ENCODE measurements around the gene NFATC1. TPM values are rescaled to one million over a fixed set of nuclear protein-coding genes. Genes with fewer than 3 reads are reported as not detected.

The NFATC1 gene
- total RNA-seq, 1 donor from 2014 or later = 50.8 TPM

DNA sequence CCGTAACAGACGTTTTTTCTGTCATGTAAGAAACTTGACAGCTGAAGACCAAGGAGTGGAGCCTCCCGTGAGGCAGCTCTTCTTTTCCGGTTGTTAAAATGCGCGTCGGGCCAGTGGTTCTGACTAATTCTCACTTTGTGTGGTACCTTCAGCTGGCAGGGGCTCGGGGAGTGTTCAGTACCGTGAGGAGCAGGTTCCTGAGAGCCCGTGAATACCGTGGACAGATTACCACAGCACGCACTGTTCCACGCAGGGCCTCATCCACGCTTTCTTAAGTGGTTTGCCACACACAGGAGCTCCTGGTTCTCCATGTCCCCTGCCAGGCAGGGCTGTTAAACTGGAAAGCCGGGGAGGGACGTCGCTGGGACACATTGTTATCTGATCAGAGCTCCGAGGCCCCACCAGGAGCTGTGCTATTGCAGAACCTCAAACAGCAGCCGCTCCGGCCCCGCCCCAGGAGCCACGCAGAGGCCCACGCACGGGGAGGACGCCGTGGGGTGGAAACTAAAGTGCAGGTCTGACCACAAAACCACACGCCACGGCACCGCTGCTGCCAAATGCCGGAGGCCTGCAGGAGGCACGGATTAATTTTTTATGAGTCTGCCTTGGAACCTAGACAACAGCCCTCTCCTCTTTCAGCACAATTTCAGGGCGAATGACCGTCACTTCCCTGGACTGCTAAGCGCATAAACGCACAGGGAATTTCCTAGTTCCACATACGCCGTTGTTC is 43.3 kb downstream of the NFATC1 start:
- DNase-seq (ENCODE audit: low spot score) = peak; percentile 63

DNA sequence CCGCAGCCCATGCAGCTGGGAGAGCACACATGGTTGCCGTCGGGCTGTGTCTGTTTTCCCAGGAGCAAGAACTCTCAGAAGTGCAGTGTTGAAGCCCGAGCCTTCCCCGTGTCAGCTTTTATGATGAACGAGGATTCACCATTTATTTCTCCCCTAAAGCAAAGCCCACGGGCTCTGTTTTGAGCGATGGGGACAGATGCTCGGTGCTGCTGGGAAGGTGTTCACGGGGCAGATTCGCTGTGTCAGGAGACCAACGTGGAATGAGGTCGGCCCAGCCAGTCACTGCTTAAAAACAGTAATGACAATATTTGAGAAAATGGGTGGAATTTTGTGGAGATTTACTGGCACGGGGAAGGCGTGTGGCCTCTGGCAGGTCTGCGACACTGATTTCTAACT is 43.9 kb downstream of the NFATC1 start:
- no peak for DNase-seq (ENCODE audit: low spot score)

DNA sequence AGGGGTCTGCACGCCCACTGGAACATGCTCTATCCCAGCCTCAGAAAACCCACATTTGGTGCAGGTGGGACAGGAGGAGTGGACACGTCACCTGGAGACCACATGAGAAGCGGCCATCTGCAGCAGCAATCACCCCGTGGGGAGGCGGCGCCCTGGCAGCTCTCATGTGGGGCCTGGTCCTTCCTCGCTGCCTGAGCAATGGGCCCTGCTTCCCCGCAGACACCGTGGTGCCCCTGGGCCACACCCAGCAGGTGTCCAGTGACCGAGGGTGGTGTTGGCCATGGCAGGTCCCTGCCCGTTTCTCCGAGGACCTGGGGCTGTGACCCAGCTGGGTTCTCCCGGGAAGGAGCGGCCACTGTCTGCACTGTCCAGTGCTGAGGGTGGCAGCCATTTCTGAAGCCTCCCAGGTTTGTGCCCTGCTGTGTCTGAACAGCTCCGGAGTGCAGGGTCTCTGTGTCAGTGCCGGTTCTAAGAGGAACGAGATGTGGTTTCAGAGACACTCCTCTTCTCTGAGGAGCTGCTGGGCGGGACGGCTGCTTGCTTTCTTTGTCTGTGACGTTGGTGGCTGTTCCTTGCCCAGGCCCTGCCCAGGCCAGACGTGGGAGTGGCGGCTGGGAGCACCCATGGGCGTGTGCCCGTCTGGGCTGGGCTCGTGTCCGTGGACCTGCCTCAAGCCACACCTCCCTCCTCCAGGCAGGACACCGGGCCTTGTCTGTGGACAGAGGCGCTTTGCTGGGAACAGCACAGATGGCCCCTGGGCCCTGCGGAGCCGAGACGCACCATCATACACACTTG is 44.8 kb downstream of the NFATC1 start:
- no peak for DNase-seq (ENCODE audit: low spot score)

DNA sequence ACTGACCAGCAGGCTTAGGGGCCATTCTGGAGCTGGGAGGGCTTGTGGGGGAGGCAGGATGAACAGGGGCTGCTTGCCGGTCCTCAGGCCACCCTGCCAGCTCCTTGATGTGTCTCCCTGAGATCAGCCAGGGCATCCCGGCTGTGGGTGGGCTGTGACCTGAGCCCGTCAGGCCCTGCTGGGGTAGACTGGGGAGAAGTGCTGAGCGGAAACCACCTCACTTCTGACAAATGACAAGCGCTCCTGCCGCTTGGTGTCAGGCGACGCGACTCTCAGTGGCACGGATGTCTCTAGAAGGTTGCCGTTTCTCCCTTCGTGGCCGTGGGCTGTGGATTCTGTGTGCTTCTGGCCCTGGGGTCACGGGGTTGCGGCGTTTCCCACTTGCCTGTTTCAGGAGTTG is 45.7 kb downstream of the NFATC1 start:
- no peak for DNase-seq (ENCODE audit: low spot score)

DNA sequence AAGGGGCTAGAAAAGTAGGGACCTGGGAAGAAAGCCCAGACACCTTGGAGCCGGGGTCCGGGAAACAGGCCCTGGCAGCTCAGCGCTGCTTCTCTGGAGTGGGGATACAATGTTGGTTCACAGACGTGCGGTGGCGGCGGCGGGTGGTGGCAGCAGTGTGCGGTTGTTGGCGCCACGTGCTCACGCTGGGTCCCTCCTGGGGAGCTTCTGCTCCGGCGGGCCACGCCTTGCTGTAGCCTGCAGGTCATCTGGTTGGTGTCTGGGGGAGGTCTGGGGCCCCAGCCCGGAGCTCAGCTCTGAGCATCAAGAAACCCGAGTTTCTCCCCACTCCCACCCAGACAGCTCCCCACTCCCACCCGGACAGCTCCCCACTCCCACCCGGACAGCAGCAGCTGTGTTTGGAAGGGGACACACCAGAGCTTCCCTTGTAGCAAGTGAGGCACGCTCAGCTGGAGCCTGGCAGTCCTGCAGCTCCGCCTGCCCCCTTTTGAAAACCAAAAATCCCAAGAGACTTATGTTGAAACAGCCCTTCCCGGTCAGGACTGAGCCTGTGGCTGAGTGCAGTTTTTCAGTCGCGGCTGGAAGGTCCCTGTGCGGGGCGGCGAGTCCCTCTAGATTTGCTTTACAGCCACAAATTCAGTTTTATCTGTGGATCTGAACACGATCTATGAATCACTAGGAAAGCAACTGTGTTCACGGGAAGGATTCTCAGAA is 46.9 kb downstream of the NFATC1 start:
- peak; percentile 27 for DNase-seq (ENCODE audit: low spot score)

DNA sequence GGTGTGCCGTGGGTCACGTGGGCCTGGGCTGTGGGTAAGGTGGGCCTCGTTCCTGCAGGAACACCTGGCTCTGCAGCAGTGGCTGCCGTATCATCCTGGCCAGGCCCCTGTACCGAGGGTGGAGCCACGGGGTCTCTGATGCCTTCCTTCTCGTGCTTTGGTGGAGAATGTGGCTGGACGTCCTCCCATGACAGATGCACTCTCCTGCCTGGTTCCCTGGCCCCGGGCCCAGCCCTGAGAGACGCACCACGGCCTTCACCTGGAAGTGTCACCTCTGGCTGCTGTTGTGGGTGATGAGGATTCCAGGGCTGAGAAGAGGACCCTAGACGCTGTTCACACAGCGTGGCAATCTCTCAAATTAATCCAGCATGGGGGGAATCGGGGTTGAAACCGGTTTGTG is 49.5 kb downstream of the NFATC1 start:
- no peak for DNase-seq (ENCODE audit: low spot score)

GRCh38 chr18:79445696-79446561 is 50.2 kb downstream of the NFATC1 start:
- no peak for DNase-seq (ENCODE audit: low spot score)

DNA sequence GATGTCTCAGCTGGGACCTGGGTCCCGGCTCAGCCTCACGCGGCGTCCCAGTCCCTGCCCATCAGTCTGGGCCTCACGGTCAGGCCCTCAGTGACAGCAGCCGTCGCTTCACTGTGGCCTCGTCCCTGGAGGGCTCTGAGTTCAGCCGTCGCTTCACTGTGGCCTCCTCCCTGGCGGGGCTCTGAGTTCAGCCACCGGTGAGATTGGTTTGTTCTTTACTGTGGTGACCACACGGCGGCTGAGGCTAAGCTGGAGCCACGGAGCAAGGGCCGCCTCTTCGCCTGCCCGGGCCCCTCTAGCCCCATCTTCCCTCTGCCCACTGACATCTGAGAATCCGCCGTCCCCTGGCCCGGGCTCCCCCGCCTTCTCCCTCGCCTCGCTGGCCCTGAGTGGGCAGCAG is 51.2 kb downstream of the NFATC1 start:
- DNase-seq (ENCODE audit: low spot score) = no peak

DNA sequence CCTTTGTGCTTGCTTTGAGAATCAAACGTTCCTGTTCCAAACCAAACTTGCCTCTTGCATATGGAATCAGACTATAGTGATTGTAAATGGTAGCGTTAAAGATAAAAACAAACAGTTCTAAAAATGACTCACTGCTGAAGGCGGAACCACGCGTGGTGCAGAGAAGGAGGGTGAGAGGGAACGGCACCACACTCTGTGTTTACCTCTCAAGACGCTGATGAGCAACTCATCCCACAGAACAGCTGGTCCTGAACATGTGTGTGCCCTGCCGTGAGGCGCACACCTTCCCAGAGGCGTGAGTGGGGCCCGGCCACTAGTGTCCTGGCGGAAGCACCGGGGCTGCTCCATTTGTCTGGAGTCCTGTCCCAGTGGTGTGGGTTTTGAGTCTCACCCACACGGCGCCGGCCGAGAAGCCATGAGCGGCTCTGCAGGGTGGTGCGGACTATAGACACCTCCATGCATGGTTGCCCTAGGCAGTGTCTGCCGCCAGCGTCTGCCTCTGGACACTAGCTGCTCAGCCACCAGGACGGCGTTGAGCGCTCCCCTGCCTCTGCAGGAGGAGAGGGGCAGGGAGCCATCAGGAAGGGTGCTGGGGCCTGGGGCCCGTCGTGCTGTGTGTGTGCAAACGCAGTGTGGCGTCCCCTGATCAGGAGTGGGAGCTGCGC is 52.1 kb downstream of the NFATC1 start:
- DNase-seq (ENCODE audit: low spot score) = no peak

DNA sequence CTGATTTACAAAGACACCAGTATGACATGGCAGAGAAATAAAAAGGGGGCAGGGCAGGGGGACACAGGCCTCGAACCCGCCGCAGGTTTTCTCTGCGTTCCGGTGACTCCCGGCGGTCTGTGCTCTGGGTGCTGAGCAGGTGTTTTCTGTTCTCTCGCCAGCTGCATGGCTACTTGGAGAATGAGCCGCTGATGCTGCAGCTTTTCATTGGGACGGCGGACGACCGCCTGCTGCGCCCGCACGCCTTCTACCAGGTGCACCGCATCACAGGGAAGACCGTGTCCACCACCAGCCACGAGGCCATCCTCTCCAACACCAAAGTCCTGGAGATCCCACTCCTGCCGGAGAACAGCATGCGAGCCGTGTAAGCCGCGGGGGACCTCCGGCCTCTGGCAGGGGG is 52.9 kb downstream of the NFATC1 start:
- DNase-seq (ENCODE audit: low spot score) = no peak

DNA sequence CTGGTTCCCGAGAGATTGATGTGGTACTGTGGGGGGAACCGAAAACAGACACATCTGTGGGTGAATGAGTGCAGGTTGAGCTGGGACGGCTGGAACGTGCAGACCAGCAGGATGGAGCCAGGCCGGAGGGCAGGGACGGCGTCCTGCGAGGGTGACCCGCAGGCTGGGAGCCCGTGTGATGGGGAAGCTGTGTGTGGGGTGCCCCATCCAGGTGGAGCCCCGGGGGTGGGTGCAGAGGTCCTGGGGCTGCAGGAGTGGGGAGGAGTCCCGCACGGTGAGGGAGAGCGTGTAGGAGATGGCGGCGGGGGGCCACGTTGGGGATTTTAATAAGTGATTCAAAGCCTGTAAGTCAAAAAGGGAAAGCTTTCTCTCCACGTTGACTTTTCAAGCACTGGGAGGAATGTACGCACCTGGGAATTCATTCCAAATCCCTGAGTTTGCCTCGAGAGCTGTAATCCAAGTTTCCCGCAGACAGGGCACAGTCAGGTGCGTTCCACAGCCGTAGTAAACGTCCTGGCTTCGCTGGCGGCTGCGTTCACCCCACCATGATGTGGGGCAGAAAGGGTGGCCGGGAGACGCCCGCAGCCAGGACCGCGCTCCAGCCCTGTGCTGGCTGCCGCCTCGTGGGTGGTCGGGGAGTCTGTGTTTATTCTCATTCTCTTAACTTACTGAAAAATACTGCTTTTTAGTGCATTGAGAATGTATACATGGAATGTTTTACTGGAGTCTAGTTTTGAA is 54.0 kb downstream of the NFATC1 start:
- no peak for DNase-seq (ENCODE audit: low spot score)

DNA sequence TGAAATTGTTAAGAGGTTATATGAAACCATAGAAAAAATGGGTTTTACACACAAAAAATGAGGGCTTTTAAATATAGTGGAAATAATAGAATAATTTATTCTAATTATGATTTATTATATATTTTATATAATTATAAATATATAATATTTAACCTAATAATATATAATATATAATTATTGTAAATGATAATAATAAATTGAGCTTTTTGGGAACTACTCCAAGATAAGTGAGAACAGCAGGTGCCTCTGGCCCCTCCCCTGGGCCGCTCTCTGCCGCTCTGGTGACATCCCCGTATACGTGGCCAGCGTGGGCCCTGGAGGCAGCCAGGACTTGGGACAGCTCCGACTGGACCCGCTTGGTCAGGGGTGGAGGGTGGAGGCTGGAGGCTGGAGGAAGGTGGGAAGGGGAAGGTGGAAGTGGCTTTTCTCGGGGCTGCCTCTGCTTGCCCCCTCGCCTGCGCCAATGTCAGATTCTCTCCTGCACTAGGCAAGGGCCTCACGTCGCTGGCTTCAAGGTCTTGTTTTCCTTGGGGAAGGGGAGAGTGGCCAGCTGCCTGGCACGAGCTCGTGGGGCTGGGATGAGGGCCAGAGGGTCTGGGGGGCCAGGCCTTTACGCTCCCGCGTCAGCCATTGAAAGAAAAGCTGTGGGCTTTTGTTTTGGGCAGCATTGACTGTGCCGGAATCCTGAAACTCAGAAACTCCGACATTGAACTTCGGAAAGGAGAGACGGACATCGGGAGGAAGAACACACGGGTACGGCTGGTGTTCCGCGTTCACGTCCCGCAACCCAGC is 54.8 kb downstream of the NFATC1 start:
- DNase-seq (ENCODE audit: low spot score) = no peak

DNA sequence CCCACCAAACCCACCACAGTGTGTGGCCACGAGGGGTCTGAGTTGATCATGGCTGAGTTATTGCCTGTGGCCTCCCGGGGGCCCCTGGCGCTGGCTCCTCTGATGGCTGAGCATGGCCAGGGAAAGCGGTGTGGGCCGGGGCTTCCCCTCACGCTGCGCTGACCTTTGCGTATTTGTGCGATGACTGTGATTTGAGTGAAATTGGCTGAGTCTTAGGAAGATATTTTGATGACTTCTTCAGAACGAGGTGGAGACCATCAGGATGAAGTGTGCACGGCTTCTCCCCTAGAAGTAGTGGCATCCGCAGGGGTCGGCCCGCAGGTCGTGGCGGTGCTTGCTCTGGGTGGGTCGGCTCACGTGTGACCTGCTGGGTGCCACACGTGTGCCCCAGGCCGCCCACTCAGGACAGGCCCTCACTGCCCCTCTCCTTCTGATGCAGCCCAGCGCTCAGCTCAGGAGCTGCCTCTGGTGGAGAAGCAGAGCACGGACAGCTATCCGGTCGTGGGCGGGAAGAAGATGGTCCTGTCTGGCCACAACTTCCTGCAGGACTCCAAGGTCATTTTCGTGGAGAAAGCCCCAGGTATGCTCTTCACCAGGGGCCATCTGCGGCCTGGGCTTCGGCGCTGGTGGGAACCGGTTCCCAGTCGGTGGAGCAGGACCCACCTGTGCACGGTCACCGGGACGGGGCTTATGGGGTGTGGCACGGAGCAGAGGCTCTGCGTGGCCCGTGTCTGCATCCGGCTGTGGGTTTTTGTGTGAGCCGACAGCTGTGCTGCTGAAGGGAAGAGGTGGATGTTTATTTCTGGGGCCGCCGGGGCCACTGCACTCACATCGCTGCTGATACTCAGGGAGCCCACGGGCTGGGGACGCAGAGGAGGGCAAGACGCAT is 55.8 kb downstream of the NFATC1 start:
- no peak for DNase-seq (ENCODE audit: low spot score)

GRCh38 chr18:79452190-79452990 is 56.7 kb downstream of the NFATC1 start:
- no peak for DNase-seq (ENCODE audit: low spot score)

DNA sequence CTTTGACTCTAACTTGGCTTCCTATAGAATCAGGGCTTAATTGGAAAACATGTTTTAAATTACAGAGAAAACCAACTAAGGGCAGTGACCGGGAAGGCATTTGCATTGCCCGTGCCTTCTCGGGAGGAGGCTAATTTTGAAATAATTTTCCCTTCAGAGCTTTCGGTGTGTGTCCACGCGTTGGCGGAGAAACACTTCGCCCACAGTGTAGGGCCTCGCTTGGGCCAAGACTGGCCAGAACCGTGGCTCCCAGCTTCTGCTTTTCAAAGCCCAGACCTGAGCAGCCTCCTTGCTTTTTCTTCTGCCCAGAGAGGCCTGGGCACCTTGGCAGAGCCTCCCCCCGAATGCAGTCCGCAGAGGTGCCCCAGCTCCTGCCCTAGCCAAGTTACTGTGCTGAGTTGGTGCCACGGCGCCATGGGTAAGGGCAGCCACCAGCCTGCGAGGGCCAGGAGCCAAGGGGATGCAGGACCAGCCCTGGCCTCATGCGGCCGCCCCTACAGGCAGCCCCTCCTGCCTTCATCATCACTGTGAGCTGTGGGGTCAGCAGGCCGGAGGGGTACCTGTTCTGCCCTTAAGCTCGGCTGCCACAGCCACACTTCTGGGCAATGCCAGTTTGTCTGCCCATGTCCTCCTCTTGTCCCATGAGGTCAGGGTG is 57.4 kb downstream of the NFATC1 start:
- no peak for DNase-seq (ENCODE audit: low spot score)

DNA sequence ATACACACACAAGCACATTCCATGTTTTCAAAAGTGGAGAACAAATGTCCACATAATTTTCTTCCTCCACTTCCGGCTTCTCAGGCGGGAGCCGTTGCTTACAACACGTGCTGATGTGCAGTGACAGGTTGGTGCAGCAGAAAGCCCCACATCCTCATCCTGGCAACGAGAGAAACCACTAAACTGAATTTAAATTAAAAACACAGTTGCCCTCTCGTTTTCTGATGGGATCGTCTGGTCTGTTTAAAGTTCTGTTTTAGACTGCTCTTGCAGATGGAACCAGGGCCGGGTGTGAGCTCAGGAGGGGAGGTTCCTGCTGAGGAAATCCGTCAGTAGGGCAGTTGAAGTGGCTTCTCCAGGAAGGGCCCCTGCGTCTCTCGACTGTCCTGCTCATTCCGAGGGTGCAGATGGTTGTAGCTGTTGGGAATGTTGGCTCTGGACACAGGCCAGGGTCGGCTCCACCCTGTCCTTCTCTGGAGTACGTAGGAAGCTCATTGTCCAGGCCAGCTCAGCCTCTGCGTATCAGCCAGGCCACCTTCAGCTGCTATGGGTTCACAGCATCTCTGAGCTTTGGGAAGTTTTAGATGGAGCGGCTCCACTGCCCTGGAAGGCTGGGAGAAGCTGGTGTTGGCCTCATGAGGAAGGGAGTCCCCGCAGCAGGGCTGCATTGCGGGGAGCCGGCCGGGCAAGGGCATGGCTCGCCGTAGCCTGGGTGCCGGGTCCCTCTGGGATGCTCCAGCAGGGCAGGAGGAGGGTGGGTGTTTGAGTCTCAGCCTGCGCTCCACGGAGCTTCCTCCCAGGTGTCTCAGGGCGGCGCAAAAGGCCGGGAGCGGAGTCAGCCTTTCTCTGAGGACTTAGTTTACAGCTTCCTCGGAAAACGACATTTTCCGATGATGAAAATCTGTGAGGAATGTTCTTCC is 58.3 kb downstream of the NFATC1 start:
- no peak for DNase-seq (ENCODE audit: low spot score)
